OCI-LY7 (cell line): Measurements from ENCODE around the gene CLEC16A. TPM values are rescaled to one million over a fixed set of nuclear protein-coding genes. Genes with fewer than 3 reads are reported as not detected.

Experiments used
- BruUV-seq: library from RNA; stranded (reverse); fragments of 400-500 nt; replicated peaks from 2 replicates; lab custom pipeline; 2021; lab: Mats Ljungman, UMichigan
- CTCF ChIA-PET: fragments of 300-600 bp; sonication (Branson Sonifier 250); formaldehyde crosslinking; loops from one replicate; lab custom pipeline; 2022; ENCODE audit warnings: antibody characterized with exemption; ENCODE audit not compliant: unreplicated experiment; lab: Charles Lee
- POLR2A ChIA-PET: fragments of 300-600 bp; sonication (Branson Sonifier 250); formaldehyde crosslinking; loops from one replicate; lab custom pipeline; 2022; ENCODE audit warnings: antibody characterized with exemption; lab: Charles Lee
- DNase-seq: peaks from one replicate; pipeline ENCODE4 v3.0.0-alpha.2; 2015; ENCODE audit warnings: low spot score
- H2AFZ ChIP-seq: fragments of 200-600 bp; sonication (generic), shearing (Covaris generic); 2 replicates; pipeline ENCODE4 v1.6.1; 2014; ENCODE audit warnings: mild to moderate bottlenecking, antibody characterized with exemption, low read length, moderate library complexity
- H3K27ac ChIP-seq: fragments of 200-600 bp; sonication (generic); 2 replicates; pipeline ENCODE4 v1.5.1; 2014; ENCODE audit warnings: mixed run types, low read depth, mild to moderate bottlenecking, moderate library complexity, low read length, inconsistent platforms; ENCODE audit not compliant: poor library complexity, severe bottlenecking
- H3K36me3 ChIP-seq: fragments of 200-600 bp; sonication (generic); 2 replicates; pipeline ENCODE4 v1.6.1; 2014; ENCODE audit warnings: mild to moderate bottlenecking, antibody characterized with exemption, low read length, moderate library complexity, mixed read lengths; ENCODE audit not compliant: insufficient read depth
- H3K4me1 ChIP-seq: fragments of 200-600 bp; sonication (generic); 2 replicates; pipeline ENCODE4 v1.5.1; 2014; ENCODE audit warnings: mild to moderate bottlenecking, low read length; ENCODE audit not compliant: insufficient read depth, poor library complexity, severe bottlenecking
- H3K4me2 ChIP-seq: fragments of 200-600 bp; sonication (generic); 2 replicates; pipeline ENCODE4 v1.6.1; 2014; ENCODE audit warnings: mild to moderate bottlenecking, low read length
- H3K4me3 ChIP-seq: fragments of 200-600 bp; sonication (generic); 2 replicates; pipeline ENCODE4 v1.5.1; 2014; ENCODE audit warnings: mild to moderate bottlenecking, low read depth, low read length; ENCODE audit not compliant: poor library complexity, severe bottlenecking
- H3K79me2 ChIP-seq: fragments of 200-600 bp; sonication (generic); 2 replicates; pipeline ENCODE4 v1.6.1; 2016; ENCODE audit warnings: low read depth, mild to moderate bottlenecking, low read length, moderate library complexity, mixed read lengths; ENCODE audit not compliant: insufficient read depth
- H3K9me2 ChIP-seq: fragments of 200-600 bp; sonication (generic); 2 replicates; pipeline ENCODE4 v1.6.1; 2016; ENCODE audit warnings: mild to moderate bottlenecking, low read length, mixed read lengths; ENCODE audit not compliant: insufficient read depth
- H3K9me3 ChIP-seq: fragments of 200-600 bp; sonication (generic); 2 replicates; pipeline ENCODE4 v1.6.1; 2014; ENCODE audit warnings: mild to moderate bottlenecking, mixed run types, low read length, mixed read lengths
- H4K20me1 ChIP-seq: fragments of 200-600 bp; sonication (generic); 2 replicates; pipeline ENCODE4 v1.6.1; 2014; ENCODE audit warnings: mild to moderate bottlenecking, antibody characterized with exemption, low read length, moderate library complexity, mixed read lengths; ENCODE audit not compliant: insufficient read depth
- EZH2phosphoT487 ChIP-seq: fragments of 200-600 bp; sonication (generic); IDR thresholded peaks from 2 replicates; pipeline ENCODE4 v1.6.1; 2018; ENCODE audit warnings: low read depth, borderline replicate concordance, mild to moderate bottlenecking, mixed run types, antibody characterized with exemption, low read length, moderate library complexity, mixed read lengths
- intact Hi-C: fragments of 100-400 bp; cut with micrococcal nuclease; formaldehyde crosslinking; loops from one replicate; pipeline ENCODE4 v1.10.0; 2022; ENCODE audit not compliant: unreplicated experiment
- total RNA-seq, 2 experiments: library from RNA; depleted of rRNA in 1 of 2; stranded (reverse); fragments of >200 nt in 1 of 2; shearing (Covaris generic) in 1 of 2; gene quantifications; 2 replicates each; pipeline ENCODE4 v1.2.3, GENCODE V29; 2014 to 2022
- TF ChIP-seq, protein P1 (sequence below): fragments of 200-600 bp; sonication (generic); conservative IDR thresholded peaks from 2 replicates; pipeline ENCODE4 v1.5.1; 2014; ENCODE audit warnings: mild to moderate bottlenecking, antibody characterized with exemption, low read length, moderate library complexity, mixed read lengths

CLEC16A gene
- total RNA-seq, 2 experiments from 2014 or later: 26.2 to 50.9 TPM

GRCh38 chr16:11159282-11159681, 214.9 kb downstream of the CLEC16A start:
- CTCF ChIA-PET: no interaction called here
- Histone ChIP-seq H2AFZ (no peak overlapping the region), H3K4me2 (no peak overlapping the region), H3K9me3 (no peaks in the 10 kb centered on the region), H3K4me3 (no peak overlapping the region), H3K4me1 (peaks cover 9% of the 10 kb centered on the region), H3K79me2 (no peaks in the 10 kb centered on the region), H3K36me3 (no peaks in the 10 kb centered on the region), H3K27ac (no peak overlapping the region), H4K20me1 (no peaks in the 10 kb centered on the region), H3K9me2 (no peaks in the 10 kb centered on the region)
- BruUV-seq: no TSS peak
- POLR2A ChIA-PET: interaction anchor here (1.2 to 1.3 kb wide), 2 partner anchors 10 to 112 kb away, joined by 4 to 5 read pairs; no protein-coding TSS in a partner anchor
- intact Hi-C loops: no loop called here
- TF ChIP-seq EZH2phosphoT487: no peak
- TF ChIP-seq, protein P1, sequence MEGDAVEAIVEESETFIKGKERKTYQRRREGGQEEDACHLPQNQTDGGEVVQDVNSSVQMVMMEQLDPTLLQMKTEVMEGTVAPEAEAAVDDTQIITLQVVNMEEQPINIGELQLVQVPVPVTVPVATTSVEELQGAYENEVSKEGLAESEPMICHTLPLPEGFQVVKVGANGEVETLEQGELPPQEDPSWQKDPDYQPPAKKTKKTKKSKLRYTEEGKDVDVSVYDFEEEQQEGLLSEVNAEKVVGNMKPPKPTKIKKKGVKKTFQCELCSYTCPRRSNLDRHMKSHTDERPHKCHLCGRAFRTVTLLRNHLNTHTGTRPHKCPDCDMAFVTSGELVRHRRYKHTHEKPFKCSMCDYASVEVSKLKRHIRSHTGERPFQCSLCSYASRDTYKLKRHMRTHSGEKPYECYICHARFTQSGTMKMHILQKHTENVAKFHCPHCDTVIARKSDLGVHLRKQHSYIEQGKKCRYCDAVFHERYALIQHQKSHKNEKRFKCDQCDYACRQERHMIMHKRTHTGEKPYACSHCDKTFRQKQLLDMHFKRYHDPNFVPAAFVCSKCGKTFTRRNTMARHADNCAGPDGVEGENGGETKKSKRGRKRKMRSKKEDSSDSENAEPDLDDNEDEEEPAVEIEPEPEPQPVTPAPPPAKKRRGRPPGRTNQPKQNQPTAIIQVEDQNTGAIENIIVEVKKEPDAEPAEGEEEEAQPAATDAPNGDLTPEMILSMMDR: no peak
- DNase-seq: no peak

DNA sequence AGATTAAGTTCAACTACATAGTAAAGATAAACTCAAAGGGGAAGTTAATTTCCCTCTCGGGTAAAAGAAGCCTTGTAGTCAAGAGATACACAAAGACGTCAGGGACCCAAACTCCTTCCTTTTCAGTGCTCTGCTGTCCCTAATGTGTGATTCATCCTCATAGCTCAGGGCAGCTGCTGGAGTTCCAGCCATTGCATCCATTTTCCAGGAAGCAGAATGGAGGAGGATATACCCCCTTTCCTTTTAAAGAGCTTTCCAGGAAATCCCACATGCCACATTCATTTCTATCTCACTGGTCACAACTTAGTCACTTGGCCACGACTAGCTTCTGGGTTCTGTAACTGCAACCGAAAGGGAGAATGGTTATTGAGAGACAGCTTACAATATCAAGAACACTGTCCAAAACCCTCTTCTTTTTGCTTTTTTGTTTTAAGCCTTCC, 216.3 kb downstream of the CLEC16A start:
- H3K4me2 ChIP-seq: no peak overlapping the region
- no peak overlapping the region for H2AFZ ChIP-seq
- H3K9me2 ChIP-seq: no peaks in the 10 kb centered on the region
- H3K9me3 ChIP-seq: no peaks in the 10 kb centered on the region
- no peak overlapping the region for H3K4me3 ChIP-seq
- BruUV-seq: no TSS peak
- TF ChIP-seq, protein P1: no peak
- no peak for TF ChIP-seq EZH2phosphoT487
- H3K27ac ChIP-seq: no peak overlapping the region
- ChIA-PET CTCF (interaction anchor here (0.5 kb wide), 1 partner anchor 98 kb away, joined by 3 read pairs; no protein-coding TSS in a partner anchor), POLR2A (interaction anchor here (0.6 kb wide), 1 partner anchor 337 kb away, joined by 3 read pairs; no protein-coding TSS in a partner anchor)
- H3K4me1 ChIP-seq: peaks cover 9% of the 10 kb centered on the region
- DNase-seq: no peak
- intact Hi-C loops: no loop called here
- no peaks in the 10 kb centered on the region for H3K36me3 ChIP-seq
- no peaks in the 10 kb centered on the region for H4K20me1 ChIP-seq
- no peaks in the 10 kb centered on the region for H3K79me2 ChIP-seq

GRCh38 chr16:11161439-11161838, 217.1 kb downstream of the CLEC16A start:
- no peak for DNase-seq
- H3K27ac ChIP-seq: no peak overlapping the region
- no TSS peak for BruUV-seq
- peaks cover 9% of the 10 kb centered on the region for H3K4me1 ChIP-seq
- TF ChIP-seq, protein P1: no peak
- TF ChIP-seq EZH2phosphoT487: no peak
- no peaks in the 10 kb centered on the region for H3K9me2 ChIP-seq
- ChIA-PET POLR2A (interaction anchor here (0.5 kb wide), 1 partner anchor 100 kb away, joined by 3 read pairs; no protein-coding TSS in a partner anchor), CTCF (interaction anchor here (0.5 kb wide), 1 partner anchor 97 kb away, joined by 3 read pairs; no protein-coding TSS in a partner anchor)
- H3K79me2 ChIP-seq: no peaks in the 10 kb centered on the region
- H3K4me3 ChIP-seq: no peak overlapping the region
- H3K4me2 ChIP-seq: no peak overlapping the region
- H4K20me1 ChIP-seq: no peaks in the 10 kb centered on the region
- H3K9me3 ChIP-seq: no peaks in the 10 kb centered on the region
- H2AFZ ChIP-seq: no peak overlapping the region
- intact Hi-C loops: no loop called here
- peaks cover 2% of the 10 kb centered on the region; the same call in 1 of the 2 replicates for H3K36me3 ChIP-seq
